Skin epidermis (tissue), 12 donors: ENCODE measurements around the gene SLC26A1.

ENCODE experiments used
- H3K27ac ChIP-seq, 21 experiments: fragments of 200-600 bp; sonication (generic) in 11 of 21; one replicate each; pipeline ENCODE4 v1.5.0; 2020; ENCODE audit warnings: mild to moderate bottlenecking in 3 of 21, inconsistent platforms in 2 of 21, moderate library complexity in 2 of 21
- H3K4me3 ChIP-seq, 7 experiments: fragments of 200-600 bp; sonication (generic) in 2 of 7; one replicate each; pipeline ENCODE4 v1.5.0; 2020; ENCODE audit warnings: inconsistent platforms in 2 of 7, mild to moderate bottlenecking in 2 of 7, moderate library complexity in 1 of 7

The SLC26A1 gene

DNA sequence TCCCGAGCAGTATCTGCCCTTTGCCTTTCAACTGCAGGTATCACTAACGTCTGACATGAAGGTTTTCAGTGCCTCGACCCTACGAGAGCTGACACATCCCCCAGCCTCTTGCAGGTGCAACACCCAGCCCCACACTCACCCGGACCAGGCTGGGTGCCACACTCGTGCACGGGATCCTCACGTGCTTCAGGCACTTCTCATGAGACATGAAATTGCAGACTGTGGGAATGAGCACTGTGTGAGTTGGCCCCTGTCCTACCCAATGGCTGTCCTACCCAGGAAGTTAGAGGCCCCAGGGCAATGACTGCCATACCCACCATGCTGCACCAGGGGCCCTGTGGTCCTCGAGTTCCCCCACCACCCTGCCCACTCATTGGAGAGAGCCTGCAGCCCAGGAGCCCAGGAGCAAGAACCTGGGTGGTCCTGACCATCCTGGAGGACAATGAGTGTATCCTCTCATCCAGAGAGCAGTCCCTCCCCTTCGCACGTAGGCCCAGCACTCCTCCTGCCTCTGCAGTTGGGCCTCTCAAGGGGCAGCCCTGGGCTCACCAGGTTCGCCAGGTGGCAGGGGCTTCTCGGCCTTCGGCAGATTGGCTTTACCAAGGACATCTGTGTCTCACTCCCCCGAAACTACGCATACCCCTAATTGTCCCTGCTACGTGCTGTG is 22.2 kb downstream of the SLC26A1 start:
- Histone ChIP-seq H3K4me3 (no peak overlapping the region), H3K27ac (peak overlapping the region in 2 of 21 experiments; percentile 10 to 66)

DNA sequence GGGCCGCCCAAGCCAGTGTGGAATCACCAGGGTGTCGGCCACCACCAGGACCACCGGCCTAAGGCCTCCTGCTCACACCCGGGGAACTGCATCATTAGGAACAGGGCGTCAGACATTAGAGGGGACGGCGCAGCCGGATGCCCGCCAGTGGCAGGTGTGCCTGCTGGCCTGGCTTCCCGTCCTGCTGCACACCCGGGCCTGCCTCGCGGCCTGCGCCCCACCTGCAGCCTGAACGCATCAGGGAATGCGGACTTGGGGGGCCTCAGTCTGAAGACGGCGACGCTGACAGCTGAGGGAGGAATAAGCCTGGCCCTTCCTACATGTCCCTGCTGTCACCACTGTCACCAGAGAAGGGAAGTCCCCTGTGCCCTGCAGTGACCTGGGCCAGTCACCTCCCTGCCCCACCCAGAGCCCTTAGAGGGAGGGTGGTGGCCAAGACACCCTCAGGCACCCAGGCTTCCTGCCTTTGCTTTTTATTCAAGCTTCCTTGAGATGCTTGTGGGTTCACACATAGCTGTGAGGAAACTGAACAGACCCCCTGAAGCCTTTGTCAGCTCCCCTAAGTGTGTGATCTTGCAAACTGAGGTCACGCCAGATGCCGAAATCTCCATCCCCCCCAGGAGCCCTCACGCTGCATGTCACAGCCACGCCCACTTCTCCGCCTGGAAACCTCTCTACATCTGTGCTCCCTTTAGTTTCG is 23.0 kb downstream of the SLC26A1 start:
- no peak overlapping the region for H3K27ac ChIP-seq

DNA sequence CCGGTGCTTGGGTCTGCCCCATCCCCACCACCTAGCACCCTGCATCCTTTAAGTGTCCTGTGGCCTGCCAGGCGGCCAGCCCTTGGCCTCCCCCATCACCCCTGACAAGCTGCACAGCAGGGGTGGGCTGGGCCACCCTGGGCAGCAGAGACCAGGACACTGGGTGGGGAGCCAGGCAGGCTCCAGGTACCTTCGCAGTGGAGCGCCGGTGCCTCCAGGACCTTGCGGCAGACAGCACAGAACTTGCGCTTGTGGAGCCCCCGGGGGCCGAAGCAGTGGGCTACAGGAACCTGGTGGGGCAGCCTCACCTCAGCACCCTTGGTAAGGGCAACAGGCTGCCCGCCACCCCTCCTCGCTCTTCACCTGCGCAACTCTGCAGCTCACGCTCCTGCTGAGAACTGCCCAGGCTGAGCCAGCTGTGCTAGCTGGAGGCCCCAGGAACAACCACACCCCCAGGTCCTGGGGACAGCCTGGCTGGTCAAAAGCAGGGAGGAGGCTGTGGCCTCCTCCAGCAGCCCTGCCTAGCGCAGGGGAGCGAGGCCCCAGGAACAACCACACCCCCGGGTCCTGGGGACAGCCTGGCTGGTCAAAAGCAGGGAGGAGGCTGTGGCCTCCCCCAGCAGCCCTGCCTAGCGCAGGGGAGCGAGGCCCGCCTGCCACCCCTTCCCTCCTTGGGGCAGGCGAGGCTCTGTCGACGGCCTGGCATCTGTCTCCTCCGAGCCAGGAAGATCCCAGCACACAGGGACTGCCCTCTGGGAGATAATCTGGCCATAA is 24.4 kb downstream of the SLC26A1 start:
- no peak overlapping the region for H3K27ac ChIP-seq
- no peak overlapping the region for H3K4me3 ChIP-seq

More for the DNA sequence above, 23.0 kb downstream of the SLC26A1 start:
- H3K4me3 ChIP-seq: no peak overlapping the region

DNA sequence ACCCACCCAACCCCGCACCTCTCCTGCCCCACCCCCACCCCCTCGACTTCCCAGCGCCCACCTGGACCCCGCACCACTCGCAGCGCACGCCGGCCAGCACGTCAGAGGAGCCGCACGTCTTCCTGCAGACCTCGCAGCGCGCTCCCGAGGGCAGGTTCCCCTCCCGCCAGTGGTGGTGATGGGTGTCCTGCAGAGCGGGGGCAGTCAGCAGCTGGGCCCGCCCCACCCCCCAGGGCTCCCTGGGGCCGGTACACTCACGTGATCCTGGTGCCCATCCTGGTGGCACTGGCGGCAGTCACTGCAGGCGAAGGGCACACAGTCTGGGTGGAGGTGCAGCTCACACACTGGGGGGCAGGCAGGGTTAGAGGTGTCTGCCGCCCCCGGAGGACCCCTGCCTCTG is 25.0 kb downstream of the SLC26A1 start:
- no peak overlapping the region for H3K4me3 ChIP-seq
- H3K27ac ChIP-seq: no peak overlapping the region

- H3K4me3 ChIP-seq: no peak overlapping the region
Measured at GRCh38 chr4:967113-968104, 25.8 kb downstream of the SLC26A1 start.

DNA sequence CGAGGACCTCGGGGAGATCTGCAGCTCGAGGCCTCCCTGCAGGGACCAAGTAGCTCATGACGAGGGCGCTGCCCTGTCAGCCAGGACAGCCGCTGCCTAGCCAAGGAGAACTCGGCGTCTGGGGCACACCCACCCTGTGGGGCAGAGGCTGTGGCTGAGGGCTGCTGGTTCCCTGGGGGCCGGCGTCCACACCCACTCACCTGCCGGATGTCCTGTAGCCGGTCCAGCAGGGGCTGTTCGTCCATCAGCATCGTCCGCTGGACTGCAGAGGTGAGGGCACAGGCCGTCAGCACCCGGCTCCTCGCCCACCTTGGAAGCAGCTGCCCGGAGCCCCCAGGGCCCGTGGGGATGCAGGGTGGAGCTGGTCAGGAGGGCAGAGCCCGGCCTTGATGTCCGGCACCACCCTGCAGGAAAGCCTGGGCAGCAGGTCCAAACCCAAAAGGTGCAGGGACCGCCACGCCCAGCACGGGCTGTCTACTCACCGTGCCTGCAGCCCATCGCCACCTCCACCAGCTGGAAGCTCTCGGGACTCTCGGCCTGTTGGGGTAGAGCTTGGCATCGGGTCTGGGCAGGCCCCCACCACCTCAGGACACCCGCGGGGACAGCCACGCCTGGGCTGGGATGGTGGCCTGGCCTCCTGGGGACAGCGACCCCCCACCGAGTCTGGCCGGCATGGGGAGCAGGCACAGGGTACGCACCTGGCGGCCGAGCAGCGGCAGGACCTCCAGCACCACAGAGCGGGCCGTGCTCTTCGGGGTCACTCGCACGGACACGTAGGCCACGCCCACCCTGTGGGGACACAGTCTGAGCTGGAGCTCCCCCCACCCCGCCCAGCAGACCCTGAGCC is 26.7 kb downstream of the SLC26A1 start:
- Histone ChIP-seq H3K4me3 (no peak overlapping the region), H3K27ac (no peak overlapping the region)

More at GRCh38 chr4:967113-968104, 25.8 kb downstream of the SLC26A1 start:
- H3K27ac ChIP-seq: no peak overlapping the region

DNA sequence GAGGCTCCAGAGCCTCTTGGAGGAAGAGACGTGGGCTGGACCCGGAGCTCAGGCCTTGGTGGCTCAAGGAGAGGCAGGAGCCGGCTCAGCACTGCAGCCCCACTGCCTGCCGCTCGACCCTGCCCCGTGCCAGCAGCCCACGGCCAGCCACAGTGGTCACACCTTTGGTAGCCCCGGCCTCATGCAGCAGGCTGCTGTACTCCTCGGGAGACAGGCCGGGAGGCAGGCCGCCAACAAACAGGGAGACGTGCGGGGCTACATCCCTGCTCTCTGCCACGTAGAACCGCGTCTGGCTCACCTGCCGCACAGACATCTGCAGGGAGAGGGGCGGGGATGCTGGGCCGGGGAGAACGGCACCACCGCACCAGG is 27.5 kb downstream of the SLC26A1 start:
- Histone ChIP-seq H3K4me3 (no peak overlapping the region), H3K27ac (no peak overlapping the region)

- H3K4me3 ChIP-seq: no peak overlapping the region
- peak overlapping the region in 1 of 21 experiments; percentile 1 for H3K27ac ChIP-seq
Measured at GRCh38 chr4:965048-965765, 28.0 kb downstream of the SLC26A1 start.

GRCh38 chr4:964346-965025 is 28.7 kb downstream of the SLC26A1 start:
- Histone ChIP-seq H3K4me3 (no peak overlapping the region), H3K27ac (peak overlapping the region in 1 of 21 experiments; percentile 1)

DNA sequence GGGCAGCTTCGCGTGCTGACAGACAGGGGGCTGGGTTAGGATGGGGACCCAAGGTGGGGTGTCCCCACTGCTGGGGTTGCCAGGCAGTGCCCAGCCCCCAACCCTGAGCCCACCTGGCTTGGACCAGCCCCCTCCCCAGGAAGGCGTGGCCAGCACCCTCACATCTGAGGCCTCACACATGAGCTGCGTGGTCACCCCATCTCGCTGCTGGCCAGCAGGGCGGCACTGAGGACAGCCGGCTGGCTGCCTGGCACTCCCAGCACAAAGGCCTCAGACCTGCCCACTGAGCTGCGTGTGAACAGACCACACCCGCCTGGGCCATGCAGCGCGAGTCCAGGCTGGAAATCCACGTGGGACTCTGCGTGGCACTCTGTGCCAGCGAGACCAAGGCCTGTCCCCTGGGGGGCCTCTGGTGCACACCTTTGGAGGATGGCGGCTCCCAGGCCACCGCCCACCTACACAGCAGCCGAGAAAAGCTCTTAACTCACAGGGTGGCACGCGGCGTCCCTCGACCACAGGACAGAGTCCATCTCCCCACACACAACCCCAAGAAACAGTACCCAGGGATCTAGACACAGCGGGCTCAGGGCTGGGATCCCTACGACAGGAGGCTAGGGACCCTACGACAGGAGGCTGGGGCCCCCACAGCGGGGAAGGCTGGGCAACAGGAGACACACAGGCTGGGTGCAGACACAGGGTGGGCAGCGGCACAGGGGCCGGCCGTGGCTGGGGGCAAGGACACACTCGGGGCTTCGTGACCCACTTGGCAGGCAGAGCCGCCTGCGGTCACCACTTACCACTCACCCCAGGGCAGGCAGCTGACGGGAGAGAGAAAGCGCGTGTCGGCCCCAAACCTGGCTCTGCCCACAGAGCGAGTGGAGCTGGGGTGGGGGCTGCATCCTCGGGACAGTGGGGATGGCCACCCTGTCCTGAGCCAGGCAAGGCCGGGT is 29.7 kb downstream of the SLC26A1 start:
- H3K27ac ChIP-seq: peak overlapping the region in 1 of 21 experiments; percentile 11
- H3K4me3 ChIP-seq: no peak overlapping the region

GRCh38 chr4:962231-963208 is 30.7 kb downstream of the SLC26A1 start:
- Histone ChIP-seq H3K4me3 (no peak overlapping the region), H3K27ac (peak overlapping the region in 1 of 21 experiments; percentile 11)

DNA sequence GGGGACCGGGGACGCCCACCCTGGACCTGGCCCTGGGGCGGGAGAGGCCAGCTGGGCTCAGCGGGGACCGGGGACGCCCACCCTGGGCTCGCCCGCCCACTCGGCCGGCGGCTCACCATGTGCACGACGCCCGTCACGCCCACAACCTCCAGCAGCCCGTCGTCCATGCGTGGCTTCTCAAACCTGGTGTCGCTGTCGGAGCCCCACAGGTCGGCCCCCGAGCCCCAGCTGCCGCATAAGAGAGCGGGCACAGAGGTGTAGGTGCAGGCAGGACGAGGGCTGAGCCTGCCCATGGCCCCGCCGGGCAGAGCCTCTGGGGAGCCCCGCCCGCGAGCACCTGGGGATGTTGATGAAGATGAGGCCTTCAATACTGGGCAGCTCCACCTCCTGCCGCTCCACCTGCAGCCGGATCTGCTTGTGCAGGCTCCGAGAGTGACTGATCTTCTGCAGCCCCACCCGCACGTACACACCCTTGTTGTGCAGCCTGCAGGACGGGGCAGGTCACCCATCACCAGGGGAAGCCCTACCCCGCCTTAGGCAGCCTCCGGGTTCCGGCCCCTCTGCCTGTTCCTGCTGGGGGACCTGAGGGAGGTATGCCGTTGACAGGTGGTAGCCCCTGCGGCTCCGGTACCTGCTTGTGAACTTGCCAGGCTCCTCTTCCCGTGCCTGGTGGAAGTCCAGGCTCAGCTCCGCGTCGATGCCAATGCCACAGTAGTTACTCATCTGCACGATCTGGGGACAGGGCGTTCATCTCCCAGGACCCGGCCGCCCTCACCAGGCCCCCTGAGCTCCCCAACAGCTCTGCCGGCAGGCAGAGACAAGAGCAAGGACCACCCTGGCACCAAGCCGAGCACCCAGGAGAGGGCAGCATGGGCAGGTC is 31.6 kb downstream of the SLC26A1 start:
- Histone ChIP-seq H3K27ac (no peak overlapping the region), H3K4me3 (no peak overlapping the region)

- Histone ChIP-seq H3K27ac (no peak overlapping the region), H3K4me3 (no peak overlapping the region)
Measured at GRCh38 chr4:960636-961350, 32.4 kb downstream of the SLC26A1 start.
